K562 (cell line): Measurements from ENCODE around the gene MAD1L1.

ENCODE experiments used
- BCL6 ChIP-seq: fragments of 250-450 bp; sonication (Bioruptor Pico); IDR thresholded peaks from 2 replicates; pipeline ENCODE4 v1.4.0; 2020
- ETV6 ChIP-seq, 3 experiments: fragments of 150-350 bp in 1 of 3; sonication (generic) in 1 of 3; formaldehyde crosslinking in 1 of 3; IDR thresholded peaks; 2 replicates each; pipeline versions ENCODE4 v1.6.1 to v1.8.0; 2014 to 2022; ENCODE audit warnings: borderline replicate concordance in 2 of 3, low read depth in 2 of 3, antibody characterized with exemption in 1 of 3, low read length in 1 of 3, mild to moderate bottlenecking in 1 of 3, missing genetic modification reagents in 1 of 3
- HDAC6 ChIP-seq: IDR thresholded peaks from 2 replicates; pipeline ENCODE4 v1.6.1; 2012; ENCODE audit warnings: low read depth, mild to moderate bottlenecking, control low read depth, inconsistent platforms, low read length, moderate library complexity
- LARP7 ChIP-seq: fragments of 450-650 bp; IDR thresholded peaks from 2 replicates; pipeline ENCODE4 v1.6.1; 2016
- POLR2A ChIP-seq: fragments of 450-650 bp; conservative IDR thresholded peaks from 2 replicates; pipeline ENCODE4 v1.6.1; 2016
- SP1 ChIP-seq: sonication (generic); formaldehyde crosslinking; IDR thresholded peaks from 2 replicates; pipeline ENCODE4 v1.8.1; 2022; ENCODE audit warnings: mild to moderate bottlenecking, missing genetic modification reagents
- YBX1 ChIP-seq: fragments of 450-650 bp; IDR thresholded peaks from 2 replicates; pipeline ENCODE4 v1.7.1; 2016; ENCODE audit warnings: mild to moderate bottlenecking
- ZNF143 ChIP-seq: sonication (generic); formaldehyde crosslinking; IDR thresholded peaks from 2 replicates; pipeline ENCODE4 v1.9.0; 2022; ENCODE audit warnings: mild to moderate bottlenecking, missing genetic modification reagents
- TF ChIP-seq, protein P1 (sequence below): fragments of 450-650 bp; formaldehyde crosslinking; IDR thresholded peaks from 2 replicates; pipeline ENCODE4 v1.4.0; 2022; ENCODE audit warnings: missing genetic modification characterization
- TF ChIP-seq, protein P2 (sequence below): sonication (generic); formaldehyde crosslinking; IDR thresholded peaks from 2 replicates; pipeline ENCODE4 v1.8.1; 2023; ENCODE audit warnings: mild to moderate bottlenecking, missing genetic modification reagents
- TF ChIP-seq, protein P3 (sequence below): sonication (generic); formaldehyde crosslinking; IDR thresholded peaks from 2 replicates; pipeline ENCODE4 v1.8.1; 2023; ENCODE audit warnings: mild to moderate bottlenecking, missing genetic modification reagents, moderate library complexity
- TF ChIP-seq, protein P4 (sequence below), 3 experiments: IDR thresholded peaks in 2 of 3; conservative IDR thresholded peaks in 1 of 3; 2 replicates each; pipeline ENCODE4 v1.5.1; 2011 to 2012; ENCODE audit warnings: low read length in 3 of 3, mild to moderate bottlenecking in 3 of 3, control low read depth in 2 of 3, improper control_type of control experiment in 1 of 3, inconsistent platforms in 1 of 3, low read depth in 1 of 3, mixed read lengths in 1 of 3, moderate library complexity in 1 of 3; ENCODE audit not compliant: insufficient read depth in 2 of 3

DNA sequence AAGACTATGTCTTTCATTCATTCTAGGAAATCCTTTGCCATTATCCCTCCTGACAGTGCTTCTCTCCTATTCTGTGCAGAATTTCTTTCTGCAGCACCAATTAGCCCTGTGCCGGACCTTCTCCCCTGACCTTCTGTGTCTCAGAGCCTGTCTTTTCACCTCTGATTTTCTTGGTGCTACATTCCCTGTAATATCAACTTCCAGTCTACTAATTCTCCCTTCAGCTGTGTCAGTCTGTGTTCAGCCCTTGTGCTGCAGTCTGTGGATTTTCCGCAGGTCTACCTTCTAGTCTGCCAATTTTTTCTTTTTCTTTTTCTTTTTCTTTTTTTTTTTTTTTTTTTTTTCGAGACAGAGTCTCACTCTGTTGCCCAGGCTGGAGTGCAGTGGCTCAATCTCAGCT, 446.9 kb downstream of the MAD1L1 start:
- TF ChIP-seq POLR2A (no peak), LARP7 (no peak), ZNF143 (CRISPR knock-in tag) (no peak), ETV6 (IDR thresholded peaks at IDR 0.05; ENCODE audit: borderline replicate concordance in 1 of 2, low read depth in 2 of 2, low read length in 1 of 2) (no peak), ETV6 (CRISPR knock-in tag; IDR thresholded peaks at IDR 0.05; ENCODE audit: borderline replicate concordance) (no peak), BCL6 (CRISPR knock-in tag) (no peak), HDAC6 (no peak), SP1 (no peak), YBX1 (no peak)
- TF ChIP-seq, protein P1, sequence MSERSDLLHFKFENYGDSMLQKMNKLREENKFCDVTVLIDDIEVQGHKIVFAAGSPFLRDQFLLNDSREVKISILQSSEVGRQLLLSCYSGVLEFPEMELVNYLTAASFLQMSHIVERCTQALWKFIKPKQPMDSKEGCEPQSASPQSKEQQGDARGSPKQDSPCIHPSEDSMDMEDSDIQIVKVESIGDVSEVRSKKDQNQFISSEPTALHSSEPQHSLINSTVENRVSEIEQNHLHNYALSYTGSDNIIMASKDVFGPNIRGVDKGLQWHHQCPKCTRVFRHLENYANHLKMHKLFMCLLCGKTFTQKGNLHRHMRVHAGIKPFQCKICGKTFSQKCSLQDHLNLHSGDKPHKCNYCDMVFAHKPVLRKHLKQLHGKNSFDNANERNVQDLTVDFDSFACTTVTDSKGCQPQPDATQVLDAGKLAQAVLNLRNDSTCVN (CRISPR knock-in tag): no peak
- TF ChIP-seq, protein P2, sequence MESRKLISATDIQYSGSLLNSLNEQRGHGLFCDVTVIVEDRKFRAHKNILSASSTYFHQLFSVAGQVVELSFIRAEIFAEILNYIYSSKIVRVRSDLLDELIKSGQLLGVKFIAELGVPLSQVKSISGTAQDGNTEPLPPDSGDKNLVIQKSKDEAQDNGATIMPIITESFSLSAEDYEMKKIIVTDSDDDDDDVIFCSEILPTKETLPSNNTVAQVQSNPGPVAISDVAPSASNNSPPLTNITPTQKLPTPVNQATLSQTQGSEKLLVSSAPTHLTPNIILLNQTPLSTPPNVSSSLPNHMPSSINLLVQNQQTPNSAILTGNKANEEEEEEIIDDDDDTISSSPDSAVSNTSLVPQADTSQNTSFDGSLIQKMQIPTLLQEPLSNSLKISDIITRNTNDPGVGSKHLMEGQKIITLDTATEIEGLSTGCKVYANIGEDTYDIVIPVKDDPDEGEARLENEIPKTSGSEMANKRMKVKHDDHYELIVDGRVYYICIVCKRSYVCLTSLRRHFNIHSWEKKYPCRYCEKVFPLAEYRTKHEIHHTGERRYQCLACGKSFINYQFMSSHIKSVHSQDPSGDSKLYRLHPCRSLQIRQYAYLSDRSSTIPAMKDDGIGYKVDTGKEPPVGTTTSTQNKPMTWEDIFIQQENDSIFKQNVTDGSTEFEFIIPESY (CRISPR knock-in tag): no peak
- TF ChIP-seq, protein P3, sequence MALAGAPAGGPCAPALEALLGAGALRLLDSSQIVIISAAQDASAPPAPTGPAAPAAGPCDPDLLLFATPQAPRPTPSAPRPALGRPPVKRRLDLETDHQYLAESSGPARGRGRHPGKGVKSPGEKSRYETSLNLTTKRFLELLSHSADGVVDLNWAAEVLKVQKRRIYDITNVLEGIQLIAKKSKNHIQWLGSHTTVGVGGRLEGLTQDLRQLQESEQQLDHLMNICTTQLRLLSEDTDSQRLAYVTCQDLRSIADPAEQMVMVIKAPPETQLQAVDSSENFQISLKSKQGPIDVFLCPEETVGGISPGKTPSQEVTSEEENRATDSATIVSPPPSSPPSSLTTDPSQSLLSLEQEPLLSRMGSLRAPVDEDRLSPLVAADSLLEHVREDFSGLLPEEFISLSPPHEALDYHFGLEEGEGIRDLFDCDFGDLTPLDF (CRISPR knock-in tag): no peak
- TF ChIP-seq, protein P4, sequence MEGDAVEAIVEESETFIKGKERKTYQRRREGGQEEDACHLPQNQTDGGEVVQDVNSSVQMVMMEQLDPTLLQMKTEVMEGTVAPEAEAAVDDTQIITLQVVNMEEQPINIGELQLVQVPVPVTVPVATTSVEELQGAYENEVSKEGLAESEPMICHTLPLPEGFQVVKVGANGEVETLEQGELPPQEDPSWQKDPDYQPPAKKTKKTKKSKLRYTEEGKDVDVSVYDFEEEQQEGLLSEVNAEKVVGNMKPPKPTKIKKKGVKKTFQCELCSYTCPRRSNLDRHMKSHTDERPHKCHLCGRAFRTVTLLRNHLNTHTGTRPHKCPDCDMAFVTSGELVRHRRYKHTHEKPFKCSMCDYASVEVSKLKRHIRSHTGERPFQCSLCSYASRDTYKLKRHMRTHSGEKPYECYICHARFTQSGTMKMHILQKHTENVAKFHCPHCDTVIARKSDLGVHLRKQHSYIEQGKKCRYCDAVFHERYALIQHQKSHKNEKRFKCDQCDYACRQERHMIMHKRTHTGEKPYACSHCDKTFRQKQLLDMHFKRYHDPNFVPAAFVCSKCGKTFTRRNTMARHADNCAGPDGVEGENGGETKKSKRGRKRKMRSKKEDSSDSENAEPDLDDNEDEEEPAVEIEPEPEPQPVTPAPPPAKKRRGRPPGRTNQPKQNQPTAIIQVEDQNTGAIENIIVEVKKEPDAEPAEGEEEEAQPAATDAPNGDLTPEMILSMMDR (IDR thresholded peaks at IDR 0.05 in 2 of 3, conservative IDR thresholded peaks at IDR 0.05 in 1 of 3; ENCODE audit: insufficient read depth in 2 of 3, low read depth in 1 of 3, low read length in 3 of 3): no peak
